GM21381 (cell line): ENCODE measurements around the gene CLN3.
"Not testable (repeated sequence)": the region's sequence is repeated elsewhere in the genome, so short reads cannot be mapped to it uniquely, and the experiment has no call there.

ENCODE experiments used
- ATAC-seq: cut with Tn5 transposase; IDR thresholded peaks from one replicate; pipeline ENCODE4 v1.9.1; 2021; ENCODE audit warnings: mild to moderate bottlenecking, moderate library complexity; ENCODE audit not compliant: unreplicated experiment

The CLN3 gene

GRCh38 chr16:28491970-28492474, at the start of gene CLN3:
Gene CLN3, minus strand, starts transcription at chr16:28492074. Its CDS starts 315 bp downstream, at chr16:28491759.
- ATAC-seq: peak; percentile 63

GRCh38 chr16:28540346-28540745, 48.5 kb upstream of the CLN3 start:
- no peak for ATAC-seq

GRCh38 chr16:28538733-28539596, 47.1 kb upstream of the CLN3 start, which contains the start of gene NUPR1:
Gene NUPR1, minus strand, starts transcription at chr16:28538974. Its CDS starts 67 bp downstream, at chr16:28538907.
- no peak for ATAC-seq

GRCh38 chr16:28537964-28538732, 46.3 kb upstream of the CLN3 start:
- ATAC-seq: no peak

- ATAC-seq: no peak
Observed at GRCh38 chr16:28537076-28537475, 45.2 kb upstream of the CLN3 start.

GRCh38 chr16:28534542-28535373, 42.9 kb upstream of the CLN3 start:
- no peak for ATAC-seq

GRCh38 chr16:28532940-28533647, 41.2 kb upstream of the CLN3 start:
- ATAC-seq: no peak

GRCh38 chr16:28531777-28532744, 40.2 kb upstream of the CLN3 start:
- no peak for ATAC-seq

- ATAC-seq: no peak
Observed at GRCh38 chr16:28529124-28529523, 37.2 kb upstream of the CLN3 start.

- ATAC-seq: no peak
Observed at GRCh38 chr16:28528463-28528867, 36.6 kb upstream of the CLN3 start.

GRCh38 chr16:28527985-28528384, 36.1 kb upstream of the CLN3 start:
- ATAC-seq: no peak

GRCh38 chr16:28527100-28527785, 35.4 kb upstream of the CLN3 start:
- not testable (repeated sequence) for ATAC-seq

- no peak for ATAC-seq
Observed at GRCh38 chr16:28526201-28527099, 34.6 kb upstream of the CLN3 start.

GRCh38 chr16:28524681-28525171, 32.9 kb upstream of the CLN3 start:
- no peak for ATAC-seq

- ATAC-seq: no peak
Observed at GRCh38 chr16:28522792-28523191, 30.9 kb upstream of the CLN3 start.

- ATAC-seq: no peak
Observed at GRCh38 chr16:28521436-28521835, 29.6 kb upstream of the CLN3 start.

GRCh38 chr16:28520672-28521071, 28.8 kb upstream of the CLN3 start:
- ATAC-seq: no peak
